DMS 273 (cell line): ENCODE data around the gene RABL3.
"Not testable (repeated sequence)": the region's sequence is repeated elsewhere in the genome, so short reads cannot be mapped to it uniquely, and the experiment has no call there.

Source experiments
- DNase-seq: peaks from one replicate; lab custom pipeline; 2025; ENCODE audit not compliant: unreplicated experiment; lab: John Stamatoyannopoulos, UW

Gene RABL3

GRCh38 chr3:120742198-120742848, at the start of gene RABL3, which contains the start of gene GTF2E1:
Gene RABL3, minus strand, starts transcription at chr3:120742516. Its CDS starts 9 bp downstream, at chr3:120742507.
Gene GTF2E1, plus strand, starts transcription at chr3:120742744. Its CDS starts 7,809 bp downstream, at chr3:120750553.
- DNase-seq = peak; percentile 100

- DNase-seq = no peak
Measured at GRCh38 chr3:120791913-120792312, 49.6 kb upstream of the RABL3 start.

- no peak for DNase-seq
Measured at GRCh38 chr3:120791010-120791409, 48.7 kb upstream of the RABL3 start.

- DNase-seq = not testable (repeated sequence)
Measured at GRCh38 chr3:120785832-120786231, 43.5 kb upstream of the RABL3 start.

GRCh38 chr3:120780977-120781376, 38.7 kb upstream of the RABL3 start:
- DNase-seq = no peak

- no peak for DNase-seq
Measured at GRCh38 chr3:120778776-120779175, 36.5 kb upstream of the RABL3 start.

GRCh38 chr3:120775411-120775810, 33.1 kb upstream of the RABL3 start:
- no peak for DNase-seq

- DNase-seq = no peak
Measured at GRCh38 chr3:120773932-120774331, 31.6 kb upstream of the RABL3 start.

- DNase-seq = no peak
Measured at GRCh38 chr3:120772081-120772480, 29.8 kb upstream of the RABL3 start.

GRCh38 chr3:120770891-120771290, 28.6 kb upstream of the RABL3 start:
- DNase-seq = no peak

- no peak for DNase-seq
Measured at GRCh38 chr3:120769436-120769835, 27.1 kb upstream of the RABL3 start.

GRCh38 chr3:120767106-120767505, 24.8 kb upstream of the RABL3 start:
- no peak for DNase-seq

- no peak for DNase-seq
Measured at GRCh38 chr3:120766576-120766975, 24.3 kb upstream of the RABL3 start.

GRCh38 chr3:120765830-120766493, 23.6 kb upstream of the RABL3 start:
- no peak for DNase-seq

GRCh38 chr3:120764206-120764605, 21.9 kb upstream of the RABL3 start:
- no peak for DNase-seq

- DNase-seq = peak; percentile 35
Measured at GRCh38 chr3:120763601-120764000, 21.3 kb upstream of the RABL3 start.

GRCh38 chr3:120762615-120763014, 20.3 kb upstream of the RABL3 start:
- DNase-seq = no peak

- DNase-seq = not testable (repeated sequence)
Measured at GRCh38 chr3:120758551-120758950, 16.2 kb upstream of the RABL3 start.

GRCh38 chr3:120756061-120756460, 13.7 kb upstream of the RABL3 start:
- DNase-seq = no peak

- no peak for DNase-seq
Measured at GRCh38 chr3:120753810-120754209, 11.5 kb upstream of the RABL3 start.

- DNase-seq = no peak
Measured at GRCh38 chr3:120752865-120753264, 10.5 kb upstream of the RABL3 start.

GRCh38 chr3:120752230-120752629, 9.9 kb upstream of the RABL3 start:
- DNase-seq = no peak

- no peak for DNase-seq
Measured at GRCh38 chr3:120749843-120750242, 7.5 kb upstream of the RABL3 start.
